Activated T-cell treated with anti-CD3 and anti-CD28 coated beads, Interleukin-2, amount 50 U/mL, for 1 hour (primary cell): ENCODE measurements around the gene GZMM.

ENCODE experiments used
- DNase-seq: peaks from one replicate; pipeline ENCODE4 v3.0.0-alpha.2; 2020

The GZMM gene

DNA sequence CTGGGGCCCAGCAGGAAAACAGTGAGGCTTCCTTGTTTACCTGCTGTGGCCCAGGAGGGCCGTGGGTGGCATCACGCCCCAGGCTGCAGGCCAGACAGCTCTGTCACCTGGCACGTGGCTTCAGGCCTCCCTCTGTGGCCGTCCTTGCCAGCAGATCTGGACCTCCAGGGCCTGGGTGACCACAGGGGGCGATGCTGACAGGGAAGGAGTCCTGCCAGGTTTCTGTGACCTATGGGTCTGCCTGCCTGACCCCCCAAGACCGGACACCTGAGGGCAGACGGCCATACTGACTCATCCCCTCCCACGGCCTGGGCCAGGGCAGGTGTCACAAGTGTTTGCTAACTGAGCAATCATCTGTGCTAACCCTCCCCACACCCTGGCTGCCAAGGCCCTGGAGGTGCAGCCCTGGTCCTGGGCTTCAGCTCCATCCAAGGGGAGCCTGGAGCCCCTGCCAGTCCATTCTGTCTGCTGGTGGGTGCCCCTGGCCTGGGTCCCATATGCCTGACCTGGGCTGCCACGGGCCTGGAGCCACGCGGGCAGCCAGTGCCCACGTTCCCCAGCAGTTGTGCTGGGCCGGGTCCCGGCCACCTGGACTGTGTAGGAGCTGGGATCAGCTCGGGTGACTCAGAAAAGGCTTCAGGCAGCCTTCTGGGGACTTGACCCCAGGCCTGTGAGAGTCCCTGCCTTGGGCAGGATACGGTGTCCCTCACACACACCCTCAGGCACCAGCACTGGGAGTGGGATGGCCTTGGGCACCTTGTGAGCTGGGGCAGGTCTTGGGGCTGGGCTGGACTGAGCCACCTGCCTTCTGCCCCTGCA is 8.6 kb upstream of the GZMM start:
- no peak for DNase-seq

DNA sequence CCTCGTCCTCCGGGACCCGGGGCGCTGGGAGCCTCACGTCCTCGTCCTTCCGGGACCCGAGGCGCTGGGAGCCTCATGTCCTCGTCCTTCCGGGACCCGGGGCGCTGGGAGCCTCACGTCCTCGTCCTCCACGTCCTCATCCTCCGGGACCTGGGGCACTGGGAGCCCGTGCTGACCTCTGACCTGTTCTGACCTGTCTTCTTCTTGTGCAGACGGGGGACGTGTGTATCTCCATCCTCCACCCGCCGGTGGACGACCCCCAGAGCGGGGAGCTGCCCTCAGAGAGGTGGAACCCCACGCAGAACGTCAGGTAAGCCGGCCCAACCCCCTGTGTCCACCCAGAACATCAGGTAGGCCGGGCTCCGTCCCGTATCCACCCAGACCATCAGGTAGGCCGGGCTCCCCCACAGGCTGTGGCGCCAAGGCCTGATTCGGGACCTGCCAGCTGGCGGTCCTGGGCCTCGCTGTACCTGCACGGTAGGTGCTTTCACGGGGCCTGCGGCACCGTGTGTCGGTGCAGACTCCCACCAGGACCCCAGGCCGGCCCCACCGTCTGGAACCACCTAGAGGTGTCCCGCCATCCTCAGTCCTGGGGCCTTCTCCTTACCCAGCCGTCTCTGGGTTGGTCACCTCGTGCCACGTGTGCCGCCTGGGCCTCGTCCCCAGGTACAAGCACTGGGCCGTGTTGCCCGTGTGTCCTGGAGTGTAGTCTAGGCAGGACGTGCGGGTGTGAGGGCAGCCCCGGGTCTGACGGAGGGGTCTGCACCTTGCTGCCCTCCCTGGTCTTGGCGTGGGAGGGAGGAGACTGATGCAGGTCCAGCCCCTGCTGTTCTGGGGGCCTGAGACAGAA is 7.6 kb upstream of the GZMM start:
- no peak for DNase-seq

DNA sequence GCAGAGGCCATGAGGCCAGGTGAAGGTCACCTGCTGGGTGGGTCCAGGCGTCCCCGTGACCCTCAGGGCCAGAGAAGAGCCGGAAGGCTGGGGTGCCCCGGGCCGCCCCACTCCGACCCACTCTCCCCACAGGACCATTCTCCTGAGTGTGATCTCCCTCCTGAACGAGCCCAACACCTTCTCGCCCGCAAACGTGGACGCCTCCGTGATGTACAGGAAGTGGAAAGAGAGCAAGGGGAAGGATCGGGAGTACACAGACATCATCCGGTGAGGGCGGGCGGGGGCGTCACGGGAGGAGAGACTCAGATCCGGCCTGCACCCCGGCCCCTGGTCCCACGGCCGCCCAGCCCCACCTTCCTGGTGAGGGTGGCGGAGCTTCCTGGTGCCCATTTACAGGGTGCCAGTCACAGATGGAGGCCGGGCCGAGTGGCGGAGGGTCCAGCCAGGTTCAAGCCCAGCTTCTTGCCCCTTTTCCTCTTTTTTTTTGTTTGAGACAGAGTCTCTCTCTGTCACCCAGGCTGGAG is 6.9 kb upstream of the GZMM start:
- DNase-seq, result no peak

DNA sequence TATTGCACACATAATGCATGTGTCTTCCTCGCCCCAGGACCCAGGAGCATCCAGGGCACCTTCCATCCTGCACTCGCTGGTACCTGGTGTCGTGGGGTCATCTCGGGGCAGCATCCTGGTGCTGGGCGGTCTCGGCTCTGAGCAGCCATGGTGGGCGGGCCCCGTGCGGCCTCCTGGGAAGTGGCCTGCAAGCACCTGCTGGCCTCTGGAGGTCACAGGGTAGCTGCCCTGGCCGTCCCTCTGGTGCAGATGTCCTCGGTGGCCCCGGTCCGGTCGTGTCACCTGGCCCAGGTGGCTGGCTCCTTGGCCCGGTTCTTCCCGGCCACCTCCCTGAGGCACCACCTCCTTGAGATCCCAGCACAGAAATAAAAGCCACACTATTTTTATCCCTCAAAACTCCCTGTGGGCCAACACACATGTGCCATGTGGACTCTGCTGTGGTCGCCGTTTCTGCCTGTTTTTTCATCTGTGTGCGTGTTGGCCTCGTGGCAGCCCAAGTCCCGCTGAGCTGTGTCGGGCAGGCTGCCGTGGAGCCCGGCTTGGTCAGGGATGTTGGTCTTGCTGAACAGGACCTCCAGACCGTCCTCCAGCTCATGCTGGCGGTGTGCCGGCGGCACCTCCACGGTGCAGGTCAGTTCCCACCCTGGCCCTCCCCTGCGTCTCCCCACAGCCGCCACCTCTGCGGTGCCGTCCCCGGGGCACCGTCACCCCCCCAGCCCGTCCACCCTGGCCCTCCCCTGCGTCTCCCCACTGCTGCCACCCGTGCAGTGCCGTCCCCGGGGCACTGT is 5.0 kb upstream of the GZMM start:
- DNase-seq, result no peak

DNA sequence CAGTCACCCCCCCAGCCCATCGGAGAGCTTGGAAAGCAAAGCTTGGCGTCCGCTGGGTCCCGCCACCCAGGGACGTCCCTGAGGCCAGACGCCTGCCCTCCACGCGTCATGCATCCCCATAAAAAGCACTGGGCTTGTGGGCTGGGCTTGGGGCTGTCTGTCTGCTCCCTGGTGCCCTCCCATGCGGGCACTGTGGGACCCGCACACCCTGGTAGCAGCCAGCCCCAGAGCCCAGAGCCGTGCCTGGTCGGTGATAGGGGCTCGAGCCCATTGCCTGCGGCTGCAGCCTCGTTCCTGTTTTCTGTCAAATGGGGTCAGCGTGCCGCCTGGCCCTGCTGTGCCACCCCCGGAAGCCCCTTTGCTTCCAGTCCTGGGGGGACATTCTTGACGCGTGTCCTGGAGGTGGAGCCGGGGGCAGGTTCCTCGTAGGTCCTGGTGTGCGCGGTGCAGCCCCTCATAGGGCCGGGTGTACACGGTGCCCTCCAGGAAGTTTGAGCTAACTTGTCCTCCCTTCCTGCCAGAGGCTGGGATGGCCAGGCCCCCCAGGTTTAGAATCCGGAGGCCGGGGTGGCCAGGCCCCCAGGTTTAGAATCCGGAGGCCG is 4.3 kb upstream of the GZMM start:
- DNase-seq, result no peak

DNA sequence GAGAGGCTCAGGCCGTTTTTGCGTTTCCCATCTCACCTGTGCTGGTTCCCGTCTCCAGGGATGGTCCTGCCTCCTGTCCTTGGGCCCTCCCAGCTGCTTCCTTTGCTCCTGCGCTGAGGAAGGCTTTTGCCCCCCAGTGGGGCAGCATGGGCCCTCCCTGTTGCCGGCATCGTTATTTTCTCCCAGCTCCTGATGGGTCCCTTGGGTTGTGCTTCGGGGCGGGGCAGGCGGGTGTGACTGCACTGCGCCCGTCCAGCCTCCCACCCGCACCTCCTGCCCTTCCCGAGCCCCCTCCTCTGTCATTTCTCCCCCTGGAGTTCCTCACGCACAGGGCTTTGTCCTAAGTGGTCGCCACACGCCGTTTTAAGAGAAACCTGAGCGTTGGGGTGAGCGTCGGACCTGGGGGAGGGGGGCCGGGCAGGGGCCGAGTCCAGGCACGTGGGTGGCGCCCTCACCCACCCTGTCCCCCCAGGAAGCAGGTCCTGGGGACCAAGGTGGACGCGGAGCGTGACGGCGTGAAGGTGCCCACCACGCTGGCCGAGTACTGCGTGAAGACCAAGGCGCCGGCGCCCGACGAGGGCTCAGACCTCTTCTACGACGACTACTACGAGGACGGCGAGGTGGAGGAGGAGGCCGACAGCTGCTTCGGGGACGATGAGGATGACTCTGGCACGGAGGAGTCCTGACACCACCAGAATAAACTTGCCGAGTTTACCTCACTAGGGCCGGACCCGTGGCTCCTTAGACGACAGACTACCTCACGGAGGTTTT is 2.8 kb upstream of the GZMM start:
- no peak for DNase-seq

DNA sequence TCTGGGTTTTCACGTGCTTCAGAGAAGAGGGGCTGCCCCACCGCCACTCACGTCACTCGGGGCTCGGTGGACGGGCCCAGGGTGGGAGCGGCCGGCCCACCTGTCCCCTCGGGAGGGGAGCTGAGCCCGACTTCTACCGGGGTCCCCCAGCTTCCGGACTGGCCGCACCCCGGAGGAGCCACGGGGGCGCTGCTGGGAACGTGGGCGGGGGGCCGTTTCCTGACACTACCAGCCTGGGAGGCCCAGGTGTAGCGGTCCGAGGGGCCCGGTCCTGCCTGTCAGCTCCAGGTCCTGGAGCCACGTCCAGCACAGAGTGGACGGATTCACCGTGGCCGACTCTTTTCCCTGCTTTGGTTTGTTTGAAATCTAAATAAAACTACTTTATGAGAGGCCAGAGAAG is 2.2 kb upstream of the GZMM start:
- no peak for DNase-seq

DNA sequence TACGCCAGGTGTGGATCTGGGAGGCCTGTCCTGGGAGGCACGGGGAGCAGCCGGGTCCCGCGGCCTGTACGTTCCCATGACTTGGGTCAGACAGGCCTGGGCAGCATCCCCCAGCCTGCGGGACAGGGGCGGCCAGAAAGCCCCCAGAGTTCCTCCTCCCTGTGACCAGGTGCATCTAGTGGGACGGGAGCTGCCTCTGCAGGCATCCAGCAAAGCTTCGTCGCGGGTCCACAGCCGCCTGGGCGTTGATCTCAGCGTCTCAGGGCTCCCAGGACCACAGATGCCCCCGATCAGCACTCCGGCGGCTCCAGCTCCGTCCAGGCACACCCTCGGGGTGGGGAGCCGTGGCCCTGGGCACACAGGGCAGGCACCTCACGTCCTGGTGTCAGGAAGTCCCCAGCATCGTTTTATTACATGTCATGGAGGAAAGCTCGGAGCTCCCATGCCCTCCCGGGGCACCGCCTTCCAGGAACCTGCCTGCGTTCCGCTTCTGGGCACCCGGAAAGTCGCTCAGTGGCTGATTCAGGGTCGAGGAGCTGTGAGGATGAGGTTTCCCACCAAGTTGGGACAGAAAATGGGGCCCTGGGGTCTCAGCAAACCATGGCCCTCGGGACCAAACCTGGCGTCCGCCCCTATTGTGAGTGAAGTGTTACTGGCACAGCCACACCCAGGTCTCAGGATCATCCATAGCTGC is 1.5 kb upstream of the GZMM start:
- DNase-seq, result no peak

DNA sequence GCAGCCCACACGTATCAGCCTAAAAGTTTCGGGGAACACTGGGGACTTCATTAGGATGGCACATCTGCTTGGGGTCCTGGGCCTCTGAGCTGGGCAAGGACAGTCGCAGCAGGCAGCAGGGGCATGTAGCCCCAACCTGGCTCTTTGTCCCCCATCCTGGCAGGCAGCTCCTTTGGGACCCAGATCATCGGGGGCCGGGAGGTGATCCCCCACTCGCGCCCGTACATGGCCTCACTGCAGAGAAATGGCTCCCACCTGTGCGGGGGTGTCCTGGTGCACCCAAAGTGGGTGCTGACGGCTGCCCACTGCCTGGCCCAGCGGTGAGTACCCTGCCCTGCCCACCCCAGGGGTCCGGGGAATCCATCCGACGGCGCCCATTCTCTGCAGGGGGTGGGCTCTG is 3.3 kb downstream of the GZMM start:
- DNase-seq, result no peak

DNA sequence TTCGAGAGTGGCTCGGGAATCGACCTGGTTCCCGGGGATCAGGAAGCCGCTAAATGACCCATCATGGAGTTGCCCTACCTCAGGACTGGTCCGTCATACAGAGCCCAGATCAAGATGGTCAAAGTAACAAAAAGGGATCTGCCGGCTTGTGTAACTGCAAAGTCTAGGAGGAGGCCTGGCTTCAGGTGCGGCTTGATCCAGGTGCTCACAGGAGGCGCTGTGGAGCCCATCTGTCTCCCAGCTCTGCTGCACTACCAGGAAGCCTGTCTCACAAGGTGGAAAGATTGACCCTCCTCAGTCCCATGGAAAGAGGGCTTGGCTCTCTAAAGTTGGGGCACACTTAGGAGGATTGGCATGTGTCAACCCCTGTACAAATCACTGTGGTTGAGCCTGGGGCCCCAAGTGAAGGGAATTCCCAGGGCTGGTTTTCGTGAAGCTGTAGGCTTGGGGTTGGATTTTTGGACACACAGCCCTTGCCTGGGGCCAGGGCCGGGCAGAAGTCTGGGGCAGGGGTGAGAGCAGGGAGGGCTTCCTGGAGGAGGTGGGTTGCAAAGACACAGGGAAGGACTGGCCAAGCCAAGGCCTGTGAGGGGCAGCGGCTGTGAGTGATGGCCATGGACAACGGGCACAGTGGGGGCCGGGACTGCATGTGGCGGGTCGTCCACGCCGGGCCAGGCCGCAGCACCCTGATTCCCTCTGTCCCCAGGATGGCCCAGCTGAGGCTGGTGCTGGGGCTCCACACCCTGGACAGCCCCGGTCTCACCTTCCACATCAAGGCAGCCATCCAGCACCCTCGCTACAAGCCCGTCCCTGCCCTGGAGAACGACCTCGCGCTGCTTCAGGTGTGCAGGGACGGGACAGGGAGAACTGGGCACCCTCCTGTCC is 4.2 kb downstream of the GZMM start:
- DNase-seq, result no peak

DNA sequence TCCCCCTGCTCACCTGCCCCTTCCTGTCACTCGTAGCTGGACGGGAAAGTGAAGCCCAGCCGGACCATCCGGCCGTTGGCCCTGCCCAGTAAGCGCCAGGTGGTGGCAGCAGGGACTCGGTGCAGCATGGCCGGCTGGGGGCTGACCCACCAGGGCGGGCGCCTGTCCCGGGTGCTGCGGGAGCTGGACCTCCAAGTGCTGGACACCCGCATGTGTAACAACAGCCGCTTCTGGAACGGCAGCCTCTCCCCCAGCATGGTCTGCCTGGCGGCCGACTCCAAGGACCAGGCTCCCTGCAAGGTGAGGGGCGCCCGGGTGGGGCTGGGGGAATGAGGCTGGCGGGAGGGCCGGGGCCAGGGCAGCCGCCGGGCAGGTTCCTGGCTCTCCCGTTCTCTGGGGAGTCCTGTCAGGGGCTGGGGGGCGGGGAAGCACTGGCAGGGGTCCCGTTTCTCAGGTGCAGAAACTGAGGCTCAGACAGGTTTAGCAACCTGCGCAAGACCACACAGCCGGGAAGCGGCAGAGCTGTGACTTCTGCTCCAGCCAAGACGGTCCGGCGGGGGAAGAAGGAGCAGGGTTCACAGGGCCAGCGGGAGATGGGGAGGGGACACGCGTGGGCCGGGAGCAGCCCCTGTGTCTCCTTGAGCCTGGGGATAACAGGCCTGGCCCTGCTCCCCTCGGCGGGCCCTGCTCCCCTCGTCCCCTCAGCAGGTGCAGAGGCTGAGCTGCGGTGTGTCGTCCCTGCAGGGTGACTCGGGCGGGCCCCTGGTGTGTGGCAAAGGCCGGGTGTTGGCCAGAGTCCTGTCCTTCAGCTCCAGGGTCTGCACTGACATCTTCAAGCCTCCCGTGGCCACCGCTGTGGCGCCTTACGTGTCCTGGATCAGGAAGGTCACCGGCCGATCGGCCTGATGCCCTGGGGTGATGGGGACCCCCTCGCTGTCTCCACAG is 5.3 kb downstream of the GZMM start:
- no peak for DNase-seq

DNA sequence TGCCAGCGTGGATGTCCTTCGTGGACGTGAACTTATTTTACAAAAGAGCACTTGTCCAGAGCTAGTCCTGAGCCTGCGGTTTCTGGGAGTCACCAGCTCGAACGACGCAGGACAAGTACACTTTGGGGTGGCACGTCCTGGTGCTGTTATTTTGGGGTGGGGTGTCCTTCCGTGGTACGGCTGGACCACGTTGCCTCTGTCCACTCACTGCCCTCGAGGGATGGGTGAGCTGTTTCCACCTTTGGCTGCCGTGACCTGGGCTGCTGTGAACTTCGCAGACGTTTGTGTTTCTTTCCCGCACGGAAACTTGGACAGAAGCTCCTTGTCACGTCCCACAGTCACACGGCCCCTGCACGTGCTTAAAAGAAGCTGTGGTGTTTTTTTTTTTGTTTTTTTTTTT is 11.0 kb downstream of the GZMM start:
- no peak for DNase-seq

DNA sequence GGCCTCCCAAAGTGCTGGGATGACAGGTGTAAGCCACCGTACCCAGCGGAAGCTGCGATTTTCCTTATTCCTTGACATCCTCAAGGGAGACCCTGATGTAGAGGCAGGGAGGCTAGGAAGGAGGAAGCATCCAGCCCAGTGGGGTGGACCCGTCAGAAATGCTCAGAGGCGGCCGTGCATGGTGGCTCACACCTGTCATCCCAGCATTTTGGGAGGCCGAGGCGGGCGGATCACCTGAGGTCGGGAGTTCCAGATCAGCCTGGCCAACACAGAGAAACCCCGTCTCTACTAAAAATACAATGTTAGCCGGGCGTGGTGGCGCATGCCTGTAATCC is 11.6 kb downstream of the GZMM start:
- no peak for DNase-seq

DNA sequence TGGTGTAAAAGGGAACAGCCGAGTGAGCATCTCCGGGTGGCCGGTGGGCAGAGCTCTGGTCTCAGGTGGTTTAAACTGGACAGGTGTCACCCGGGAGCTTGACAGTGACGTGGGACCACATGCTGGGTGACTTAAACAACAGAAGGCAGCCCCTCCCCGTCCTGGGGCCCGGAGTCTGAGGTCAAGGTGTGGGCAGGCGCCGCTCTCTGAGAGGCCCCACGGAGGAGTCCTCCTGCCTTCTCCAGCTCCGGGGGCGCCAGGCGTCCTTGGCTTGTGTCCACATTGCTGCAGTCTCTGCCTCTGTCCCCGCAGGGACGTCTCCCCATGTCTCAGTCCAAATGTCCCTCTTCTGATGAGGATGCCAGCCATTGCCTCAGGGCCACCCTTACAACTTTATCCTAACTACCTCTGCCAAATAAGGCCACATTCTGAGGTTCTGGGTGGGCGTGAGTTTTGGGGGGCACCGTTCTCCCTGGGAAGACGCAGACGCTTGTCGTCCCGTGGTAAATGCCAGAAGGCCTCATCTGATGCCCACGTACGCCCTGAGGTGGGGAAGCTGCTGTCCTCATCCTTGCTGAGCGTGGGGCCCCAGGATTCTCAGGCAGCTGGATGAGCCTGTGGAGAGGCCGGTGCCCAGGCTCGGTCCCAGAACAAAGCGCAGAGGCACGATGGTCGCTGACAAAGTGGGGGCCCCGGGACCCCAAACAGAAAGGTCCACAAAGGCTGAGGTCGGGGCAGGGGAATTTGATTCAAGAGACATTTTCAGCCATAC is 12.9 kb downstream of the GZMM start:
- DNase-seq, result no peak

DNA sequence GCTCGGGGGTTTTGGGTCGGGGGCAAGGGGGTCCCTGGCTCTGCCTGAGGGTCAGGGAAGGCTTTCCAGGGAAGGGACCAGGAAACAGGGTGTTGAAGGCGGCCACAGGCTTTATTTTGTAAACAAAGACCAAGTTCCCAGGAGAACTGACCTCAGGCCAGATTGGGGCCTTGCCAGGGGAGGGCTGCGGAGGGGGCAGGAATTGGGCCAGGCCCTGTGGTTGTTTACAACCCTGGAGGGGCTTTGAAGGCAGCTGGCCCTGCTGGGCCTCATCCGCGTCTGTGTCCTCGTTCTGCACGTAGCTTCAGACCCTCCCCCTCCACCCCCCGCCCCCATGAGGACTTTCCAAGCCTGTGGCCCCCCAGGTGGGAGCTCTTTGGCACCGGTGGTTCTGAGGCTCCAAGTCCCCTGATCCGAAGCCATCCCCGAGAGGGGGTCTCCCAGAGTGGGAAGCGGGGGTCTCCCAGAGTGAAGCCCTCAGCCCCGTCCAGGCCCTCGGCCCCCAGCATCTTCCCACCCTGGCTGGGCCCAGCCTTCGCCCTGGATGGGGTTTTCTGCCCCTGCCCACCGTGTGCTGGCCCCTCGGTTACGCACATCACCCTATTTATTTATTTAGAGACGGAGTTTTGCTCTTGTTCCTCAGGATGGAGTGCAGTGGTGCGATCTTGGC is 15.1 kb downstream of the GZMM start:
- DNase-seq, result no peak

DNA sequence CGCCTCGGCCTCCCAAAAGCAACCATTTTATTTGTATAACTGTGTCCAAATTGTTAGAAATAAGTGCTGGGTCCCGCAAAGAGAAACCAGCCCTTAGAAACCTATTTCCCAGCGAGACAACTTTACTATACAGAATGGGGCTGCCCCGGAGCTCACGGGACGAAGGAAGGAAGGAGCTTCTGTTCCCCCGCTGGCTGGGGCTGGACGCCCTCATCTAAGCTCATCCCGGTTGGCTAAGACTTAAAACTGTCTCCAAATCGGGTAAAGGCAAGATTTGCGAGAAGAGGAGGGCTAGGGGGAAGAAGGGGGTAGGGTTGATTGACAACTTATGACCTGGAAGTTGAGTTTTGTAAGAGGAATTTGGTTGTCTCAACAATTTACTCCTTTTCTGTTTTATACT is 16.3 kb downstream of the GZMM start:
- no peak for DNase-seq

DNA sequence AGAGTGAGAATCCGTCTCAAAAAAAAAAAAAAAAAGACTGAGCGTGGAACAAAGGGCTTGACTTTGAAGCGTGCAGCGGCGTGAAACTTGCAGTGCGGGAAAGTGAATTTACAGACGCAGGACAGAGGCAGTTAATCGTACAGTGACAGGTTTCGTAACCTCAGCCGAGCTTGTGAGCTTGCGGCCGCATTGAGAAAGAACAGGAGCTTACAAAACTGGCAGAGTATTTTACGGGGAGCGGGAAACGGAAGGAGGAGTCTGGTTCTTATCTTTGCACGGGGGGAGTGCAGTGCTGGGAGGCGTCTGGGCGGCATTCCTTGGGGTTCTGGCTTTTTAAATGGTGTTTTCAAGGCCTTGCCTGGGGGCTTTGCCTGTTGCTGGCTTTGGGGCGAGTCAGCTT is 22.6 kb downstream of the GZMM start:
- DNase-seq, result no peak

DNA sequence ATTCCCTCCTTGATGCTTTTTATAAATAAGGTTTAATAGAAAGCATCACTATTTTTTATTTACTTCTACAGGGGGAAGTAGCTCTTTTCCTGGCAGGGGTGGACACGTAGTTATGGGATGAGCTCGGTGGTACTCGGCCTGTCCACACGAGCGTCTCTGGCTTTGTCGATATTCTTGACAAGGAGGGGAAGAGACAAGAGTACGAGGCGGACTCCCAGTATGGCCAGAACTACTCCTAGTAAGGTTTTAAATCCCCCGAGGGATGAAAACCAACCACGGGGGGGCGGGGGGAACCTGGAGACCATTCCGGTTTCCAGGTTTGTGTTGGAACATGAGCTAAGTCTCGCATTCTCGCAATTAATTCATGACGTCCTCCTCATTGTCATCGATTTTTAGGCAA is 23.0 kb downstream of the GZMM start:
- DNase-seq, result no peak
